GM21381 (cell line): Measurements from ENCODE around the gene MUC16.
"Not testable (repeated sequence)": the region's sequence is repeated elsewhere in the genome, so short reads cannot be mapped to it uniquely, and the experiment has no call there.

ENCODE experiments used
- ATAC-seq: cut with Tn5 transposase; IDR thresholded peaks from one replicate; pipeline ENCODE4 v1.9.1; 2021; ENCODE audit warnings: mild to moderate bottlenecking, moderate library complexity; ENCODE audit not compliant: unreplicated experiment

Gene MUC16

DNA sequence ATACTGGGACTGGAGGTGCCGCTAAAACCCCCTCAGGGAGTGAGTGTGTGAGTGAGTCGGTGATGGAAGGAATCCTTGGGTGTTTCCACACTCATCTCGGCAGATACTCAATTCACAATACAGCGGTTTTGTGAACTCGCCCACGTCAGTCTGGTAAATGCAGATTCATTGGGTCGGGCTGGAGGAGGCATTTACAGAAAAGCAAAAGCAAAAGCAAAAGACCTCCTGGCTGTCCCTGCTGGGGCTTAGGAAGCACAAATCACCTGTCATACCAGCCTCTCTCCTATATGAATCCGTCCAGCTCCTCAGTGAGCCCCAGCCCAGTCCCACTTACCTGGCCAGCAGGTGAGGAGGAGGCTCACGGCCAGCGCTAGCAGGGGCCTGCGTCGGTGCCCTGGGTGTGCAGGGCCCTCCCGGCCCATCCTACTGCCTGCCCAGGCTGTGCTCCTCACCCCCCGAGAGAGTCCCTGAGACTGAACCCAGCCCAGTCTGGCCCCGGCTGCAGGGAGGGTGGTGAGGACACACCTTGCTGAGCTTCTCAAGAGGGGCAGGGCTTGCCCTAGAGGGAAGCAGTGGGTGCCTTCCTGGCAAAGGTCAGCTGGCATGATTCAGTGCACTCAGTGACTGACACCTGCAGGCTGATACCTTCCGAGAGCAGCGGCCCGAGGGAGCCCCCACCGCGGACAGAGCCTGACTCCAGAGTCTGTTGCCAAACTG, at the start of gene MUC16:
Gene MUC16 (minus strand): TSS at position 475 of the 717 bp plus-strand sequence.
- no peak for ATAC-seq

DNA sequence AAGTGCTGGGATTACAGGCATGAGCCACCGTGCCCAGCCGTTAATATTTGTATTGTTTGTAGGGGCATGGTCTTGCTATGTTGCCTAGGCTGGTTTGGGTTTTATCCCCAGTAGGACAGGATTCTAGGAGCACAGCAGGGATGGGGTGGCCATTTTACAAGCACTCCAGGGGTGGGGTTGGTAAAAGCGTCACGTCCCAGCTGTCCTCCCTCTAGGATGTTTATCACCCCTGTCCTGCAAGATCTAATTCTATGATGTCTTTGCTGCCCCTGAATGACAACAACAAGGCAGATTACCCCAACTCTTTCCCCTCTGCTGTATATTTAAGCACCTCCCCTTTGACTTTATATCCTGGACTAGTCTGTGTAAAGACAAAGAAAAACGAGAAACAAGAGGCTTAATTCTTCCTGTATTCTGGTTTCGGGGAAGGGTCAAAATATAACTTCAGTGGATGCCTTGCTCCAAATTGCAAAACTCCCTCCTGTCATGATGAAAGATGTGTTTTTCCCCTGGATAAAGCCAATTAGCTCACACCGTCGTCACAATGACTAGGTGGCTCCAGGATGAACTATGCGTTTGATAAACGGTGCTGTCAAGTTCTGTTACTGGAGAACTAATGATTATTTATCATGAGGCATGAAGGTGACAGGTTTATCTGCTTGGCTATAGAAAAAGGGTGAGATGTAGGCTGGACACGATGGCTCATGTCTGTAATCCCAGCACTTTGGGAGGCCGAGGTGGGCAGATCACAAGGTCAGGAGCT, 48.9 kb upstream of the MUC16 start:
- no peak for ATAC-seq

DNA sequence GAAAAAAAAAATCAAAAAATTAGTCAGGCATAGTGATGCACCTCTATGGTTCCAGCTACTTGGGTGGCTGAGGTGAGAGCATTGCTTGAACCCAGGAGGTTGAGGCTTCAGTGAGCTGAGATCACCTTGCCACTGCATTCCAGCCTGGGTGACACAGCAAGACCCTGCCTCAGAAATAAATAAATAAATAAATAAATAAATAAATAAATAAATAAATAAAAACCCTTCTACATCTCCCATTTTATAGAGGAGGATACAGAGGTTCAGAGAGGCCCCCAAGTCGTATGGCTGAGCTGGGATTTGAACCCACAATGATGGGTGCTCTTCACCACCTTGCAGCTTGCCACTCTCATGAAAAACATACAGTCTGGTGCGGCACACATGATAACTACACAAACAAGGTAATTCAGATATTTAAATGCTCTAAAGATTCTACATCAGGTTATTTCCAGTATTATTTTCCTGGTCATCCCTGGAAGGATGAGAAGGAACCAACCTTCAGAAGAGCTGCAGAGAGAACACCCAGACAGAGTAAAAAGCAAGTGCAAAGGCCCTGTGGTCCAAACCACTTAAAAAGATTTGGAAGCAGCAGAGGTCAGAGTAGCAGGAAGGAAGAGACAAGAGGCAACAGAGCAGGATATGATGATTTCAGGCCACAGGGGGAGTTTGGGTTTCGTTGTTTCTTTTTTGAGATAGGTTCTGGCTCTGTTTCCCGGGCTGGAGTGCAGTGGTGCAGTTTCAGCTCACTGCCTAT, 47.5 kb upstream of the MUC16 start:
- ATAC-seq = no peak

DNA sequence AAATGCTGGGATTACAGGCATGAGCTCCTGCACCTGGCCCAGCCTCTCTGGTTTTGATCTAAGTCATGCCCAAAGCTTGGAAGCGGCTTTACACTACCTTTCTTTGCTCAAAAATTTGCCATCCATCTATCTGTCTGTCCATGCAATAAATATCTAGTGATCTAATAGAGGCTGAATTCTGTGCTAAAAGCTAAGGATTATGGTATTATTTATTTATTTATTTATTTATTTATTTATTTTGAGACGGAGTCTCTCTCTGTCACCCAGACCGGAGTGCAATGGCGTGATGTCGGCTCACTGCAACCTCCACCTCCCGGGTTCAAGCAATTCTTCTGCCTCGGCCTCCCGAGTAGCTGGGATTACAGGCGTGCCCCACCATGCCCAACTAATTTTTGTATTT, 45.9 kb upstream of the MUC16 start:
- ATAC-seq = not testable (repeated sequence)

- ATAC-seq = no peak
These were observed 44.6 kb upstream of the MUC16 start for GRCh38 chr19:9054765-9055164.

- no peak for ATAC-seq
These were observed 44.0 kb upstream of the MUC16 start for GRCh38 chr19:9054207-9054606.

GRCh38 chr19:9053674-9054073, 43.5 kb upstream of the MUC16 start:
- ATAC-seq = not testable (repeated sequence)

DNA sequence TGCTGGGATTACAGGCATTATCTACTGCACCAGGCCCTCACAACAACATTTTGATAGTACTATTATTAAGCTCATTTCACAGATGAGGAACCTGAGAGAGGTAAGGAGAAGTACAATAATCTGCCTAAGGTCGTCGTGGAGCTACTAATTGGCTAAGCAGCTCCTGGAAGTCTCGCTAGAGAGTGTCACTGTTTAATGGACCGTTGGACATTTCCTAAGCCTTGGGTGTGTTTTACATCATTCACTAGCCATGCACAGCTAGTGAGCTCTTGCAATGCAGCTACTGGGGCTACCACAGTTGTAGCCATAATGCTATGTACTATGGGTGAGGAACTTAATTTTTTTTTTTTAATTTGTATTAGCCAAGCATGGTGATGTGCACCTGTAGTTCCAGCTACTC, 42.7 kb upstream of the MUC16 start:
- no peak for ATAC-seq

- ATAC-seq = no peak
These were observed 36.5 kb upstream of the MUC16 start for GRCh38 chr19:9046694-9047093.

GRCh38 chr19:9044449-9044848, 34.2 kb upstream of the MUC16 start:
- ATAC-seq = no peak

DNA sequence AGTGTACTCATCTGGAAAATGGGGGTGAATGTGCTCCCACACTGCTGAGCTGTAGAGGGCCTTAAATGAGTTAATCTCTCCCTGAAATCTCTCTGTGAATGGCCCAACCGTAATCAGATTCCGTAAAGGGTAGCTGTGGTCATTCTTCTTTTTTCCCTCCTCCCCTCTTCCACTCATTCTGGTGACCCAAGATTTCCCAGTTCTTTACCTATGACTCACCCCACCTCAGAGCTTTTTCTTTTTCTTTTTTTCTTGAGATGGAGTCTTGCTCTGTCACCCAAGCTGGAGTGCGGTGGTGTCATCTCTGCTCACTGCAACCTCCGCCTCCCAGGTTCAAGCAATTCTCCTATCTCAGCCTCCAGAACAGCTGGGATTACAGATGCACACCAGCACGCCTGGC, 33.3 kb upstream of the MUC16 start:
- ATAC-seq = no peak

GRCh38 chr19:9041023-9041422, 30.8 kb upstream of the MUC16 start:
- ATAC-seq = no peak

DNA sequence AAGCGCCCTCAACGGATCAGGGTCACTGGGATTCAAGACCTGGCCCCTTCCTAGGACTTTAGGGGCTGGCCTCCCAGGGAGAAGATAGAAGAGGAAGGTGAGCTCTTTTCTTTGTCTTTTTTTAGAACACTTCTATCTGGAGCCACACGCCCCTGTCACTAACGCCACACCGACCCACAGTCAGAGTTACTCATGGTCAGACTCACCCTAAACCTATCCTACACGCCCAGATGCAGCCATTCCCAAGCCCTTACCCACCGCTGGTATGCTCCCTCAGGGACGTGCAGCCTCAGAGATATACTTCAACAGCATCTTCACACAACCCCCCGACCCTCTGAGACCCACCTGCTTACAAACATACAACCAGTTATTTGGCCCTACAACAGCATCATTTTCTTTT, 29.9 kb upstream of the MUC16 start:
- ATAC-seq = no peak

- ATAC-seq = no peak
These were observed 29.5 kb upstream of the MUC16 start for GRCh38 chr19:9039728-9040127.

DNA sequence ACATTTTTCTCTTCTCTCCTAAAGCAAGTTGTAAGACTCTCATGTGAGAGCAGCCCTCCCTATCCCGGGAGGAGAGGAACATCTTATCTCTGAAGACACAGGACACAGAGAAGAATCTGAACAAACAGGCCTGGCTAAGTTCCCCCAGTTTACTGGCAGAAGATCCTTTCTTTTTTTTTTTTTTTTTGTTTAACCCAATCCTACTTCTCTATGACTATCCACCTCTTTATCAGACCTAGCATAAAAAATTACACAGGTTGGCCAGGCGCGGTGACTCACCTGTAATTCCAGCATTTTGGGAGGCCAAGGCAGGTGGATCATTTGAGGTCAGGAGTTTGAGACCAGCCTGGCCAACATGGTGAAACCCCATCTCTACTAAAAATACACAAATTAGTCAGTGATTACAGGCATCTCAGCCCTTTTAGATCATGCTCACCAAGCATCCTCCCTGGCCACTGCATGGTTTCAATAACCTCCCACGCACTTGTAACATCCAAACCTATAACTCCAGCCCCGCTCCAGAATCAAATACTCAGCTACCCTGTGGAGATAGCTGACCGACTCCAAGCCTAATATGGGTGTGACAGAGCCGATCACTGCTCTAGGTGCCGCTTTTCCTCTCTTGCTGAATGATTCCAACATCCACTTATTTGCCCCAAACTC, 27.3 kb upstream of the MUC16 start:
- no peak for ATAC-seq

DNA sequence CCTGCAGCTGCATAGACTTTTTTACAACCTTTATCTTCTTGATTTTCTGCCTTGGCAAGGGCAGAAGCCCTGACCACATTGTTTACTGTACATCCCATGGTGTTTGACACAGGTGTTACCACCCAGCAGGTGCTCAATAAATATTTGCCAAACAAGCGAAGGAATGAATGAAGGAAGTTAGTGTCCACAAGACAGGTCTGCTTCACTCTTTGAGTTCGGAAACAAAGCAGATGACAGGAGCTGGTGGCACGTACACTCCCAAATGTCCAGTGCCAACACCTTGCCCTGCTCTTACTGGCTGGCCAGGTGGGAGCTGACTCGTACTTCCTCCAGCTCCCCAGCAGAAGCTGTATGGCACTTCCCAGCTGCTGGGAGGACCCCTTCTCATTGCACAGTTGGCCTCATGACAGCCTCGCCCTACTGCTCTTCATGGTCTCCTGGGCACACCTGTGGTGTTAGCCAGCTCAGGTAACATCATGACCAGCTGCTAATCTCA, 22.0 kb upstream of the MUC16 start:
- no peak for ATAC-seq

GRCh38 chr19:9018163-9018875, 8.1 kb upstream of the MUC16 start:
- ATAC-seq = no peak

- no peak for ATAC-seq
These were observed 4.6 kb upstream of the MUC16 start for GRCh38 chr19:9014803-9015202.

- ATAC-seq = no peak
These were observed 3.8 kb upstream of the MUC16 start for GRCh38 chr19:9013988-9014387.

GRCh38 chr19:9011875-9012274, 1.7 kb upstream of the MUC16 start:
- ATAC-seq = no peak
